GM12892 (cell line): Measurements from ENCODE around the gene PDS5A.

Experiments used
- POLR2A ChIP-seq: IDR thresholded peaks from 2 replicates; pipeline ENCODE4 v1.6.1; 2011; ENCODE audit warnings: low read depth, low read length, control low read depth
- POLR2AphosphoS5 ChIP-seq: IDR thresholded peaks from 2 replicates; pipeline ENCODE4 v1.6.1; 2011; ENCODE audit warnings: low read depth, low read length, control low read depth
- TAF1 ChIP-seq: IDR thresholded peaks from 2 replicates; pipeline ENCODE4 v1.6.1; 2011; ENCODE audit warnings: low read depth, mild to moderate bottlenecking, control low read depth, low read length, borderline replicate concordance

- TF ChIP-seq POLR2AphosphoS5 (no peak), POLR2A (no peak), TAF1 (no peak)
These were observed 21.1 kb upstream of the PDS5A start for GRCh38 chr4:39998659-39999345.
